GM12872 (cell line): ENCODE data around the gene LRIT1.

Source experiments
- CTCF ChIP-seq: IDR thresholded peaks from 3 replicates; pipeline ENCODE4 v1.5.1; 2011; ENCODE audit warnings: low read depth, mild to moderate bottlenecking, low read length, moderate library complexity; ENCODE audit not compliant: insufficient read depth

Gene LRIT1

DNA sequence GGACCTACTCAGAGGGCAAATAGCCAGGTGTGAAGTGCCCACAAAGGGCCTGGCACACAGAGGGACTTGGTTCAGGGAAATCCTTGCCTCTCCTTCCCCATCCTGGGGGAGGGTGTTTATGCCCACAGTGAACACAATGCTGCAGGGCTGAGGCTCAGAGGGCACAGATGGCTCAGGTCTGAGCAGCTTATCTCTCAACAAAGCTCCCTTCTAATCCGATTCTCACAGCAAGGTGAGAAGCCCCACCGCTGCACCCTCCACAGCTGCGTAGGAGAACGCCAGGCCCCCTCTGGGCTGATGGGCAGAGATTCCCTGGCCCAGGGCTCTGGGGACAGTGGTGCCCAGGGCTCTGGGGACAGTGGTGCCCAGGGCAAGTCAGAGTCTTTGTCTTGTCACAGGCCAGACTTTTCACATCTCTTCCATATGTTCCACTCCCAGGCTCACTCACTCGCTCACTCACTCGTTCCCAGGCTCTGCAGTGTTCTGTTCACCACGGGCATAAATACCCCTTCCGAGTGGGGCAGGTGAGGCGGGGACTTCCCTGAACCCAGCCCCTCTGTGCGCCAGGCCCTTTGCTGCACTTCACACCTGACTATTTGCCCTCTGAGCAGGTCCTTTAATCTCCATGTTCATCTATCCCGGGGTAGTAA is 55.7 kb downstream of the LRIT1 start:
- TF ChIP-seq CTCF: no peak

DNA sequence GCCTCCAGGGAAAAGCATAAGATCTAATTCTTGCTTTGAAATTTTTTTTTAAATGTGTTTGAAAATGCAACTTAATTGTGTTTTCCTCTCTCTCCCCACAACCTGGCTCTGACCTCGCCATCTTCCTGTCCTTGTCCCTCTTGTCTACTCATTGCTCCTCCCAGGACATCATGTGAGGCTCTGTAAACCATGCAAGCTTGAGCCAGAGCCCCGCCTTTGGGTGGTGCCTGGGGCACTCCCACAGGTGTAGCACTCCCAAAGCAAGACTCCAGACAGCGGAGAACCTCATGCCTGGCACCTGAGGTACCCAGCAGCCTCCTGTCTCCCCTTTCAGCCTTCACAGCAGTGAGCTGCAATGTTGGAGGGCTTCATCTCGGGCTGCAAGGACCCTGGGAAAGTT is 56.8 kb downstream of the LRIT1 start:
- no peak for TF ChIP-seq CTCF

GRCh38 chr10:84181631-84182030 is 59.7 kb downstream of the LRIT1 start:
- TF ChIP-seq CTCF: no peak
